Right atrium auricular region (tissue), 2 donors: ENCODE results near the gene CMTM4. TPM values are rescaled to one million over a fixed set of nuclear protein-coding genes. Genes with fewer than 3 reads are reported as not detected.

ENCODE experiments used
- DNase-seq: peaks from one replicate; pipeline ENCODE4 v3.0.0-alpha.2; 2019; ENCODE audit warnings: low spot score
- H3K27ac ChIP-seq, 2 donors: fragments of 200-600 bp; sonication (generic); 1 replicate in 1 of 2; 2 replicates in 1 of 2; pipeline ENCODE4 v1.5.1; 2016 to 2019
- H3K27me3 ChIP-seq, 2 donors: fragments of 200-600 bp; sonication (generic); one replicate each; pipeline versions ENCODE4 v1.5.1 to v1.6.0; 2017 to 2019
- H3K36me3 ChIP-seq: fragments of 200-600 bp; sonication (generic); one replicate; pipeline ENCODE4 v1.5.1; 2016
- H3K4me1 ChIP-seq, 2 donors: fragments of 200-600 bp; sonication (generic); one replicate each; pipeline versions ENCODE4 v1.5.1 to v1.6.0; 2017 to 2019
- H3K4me3 ChIP-seq, 2 donors: fragments of 200-600 bp; sonication (generic); 1 replicate in 1 of 2; 2 replicates in 1 of 2; pipeline ENCODE4 v1.5.1; 2017 to 2019; ENCODE audit warnings: mild to moderate bottlenecking in 1 of 2, moderate library complexity in 1 of 2
- H3K9me3 ChIP-seq, 2 donors: fragments of 200-600 bp; sonication (generic); one replicate each; pipeline ENCODE4 v1.5.1; 2019
- CTCF ChIP-seq, 2 donors: fragments of 200-600 bp; sonication (generic); IDR thresholded peaks; one replicate each; pipeline ENCODE4 v1.5.1; 2019; ENCODE audit warnings: antibody characterized with exemption in 2 of 2
- total RNA-seq, 2 donors: library from RNA; depleted of rRNA; stranded (reverse); fragments of >200 nt; gene quantifications; one replicate each; pipeline ENCODE4 v1.1.0, GENCODE V29; 2016

The CMTM4 gene
- total RNA-seq, 2 donors from 2014 or later: 7.5 to 15.2 TPM

- Histone ChIP-seq H3K9me3 (no peaks in the 10 kb centered on the region), H3K27me3 (no peaks in the 10 kb centered on the region), H3K4me1 (peaks cover 0 to 24% of the 10 kb centered on the region in 2 donors), H3K36me3 (no peaks in the 10 kb centered on the region), H3K27ac (peak overlapping the region in 1 of 2 donors; percentile 41), H3K4me3 (no peak overlapping the region)
- TF ChIP-seq CTCF (IDR thresholded peaks at IDR 0.05): no peak
- no peak for DNase-seq
These were observed 7.1 kb upstream of the CMTM4 start for GRCh38 chr16:66703406-66704215.

- Histone ChIP-seq H3K4me1 (peaks cover 0 to 28% of the 10 kb centered on the region in 2 donors), H3K4me3 (no peak overlapping the region), H3K27ac (no peak overlapping the region), H3K36me3 (no peaks in the 10 kb centered on the region), H3K27me3 (no peaks in the 10 kb centered on the region), H3K9me3 (no peaks in the 10 kb centered on the region)
- DNase-seq: no peak
- no peak for TF ChIP-seq CTCF (IDR thresholded peaks at IDR 0.05)
These were observed 5.0 kb upstream of the CMTM4 start for GRCh38 chr16:66701516-66701915.

- Histone ChIP-seq H3K9me3 (no peaks in the 10 kb centered on the region), H3K4me3 (no peak overlapping the region), H3K36me3 (no peaks in the 10 kb centered on the region), H3K4me1 (peaks cover 0 to 24% of the 10 kb centered on the region in 2 donors), H3K27ac (no peak overlapping the region), H3K27me3 (no peaks in the 10 kb centered on the region)
- no peak for TF ChIP-seq CTCF (IDR thresholded peaks at IDR 0.05)
- no peak for DNase-seq
These were observed 4.5 kb upstream of the CMTM4 start for GRCh38 chr16:66701026-66701425.

GRCh38 chr16:66699898-66700297 lies 3.4 kb upstream of the CMTM4 start:
- Histone ChIP-seq H3K4me1 (peaks cover 0 to 30% of the 10 kb centered on the region in 2 donors), H3K4me3 (no peak overlapping the region), H3K27me3 (no peaks in the 10 kb centered on the region), H3K27ac (no peak overlapping the region), H3K9me3 (no peaks in the 10 kb centered on the region), H3K36me3 (no peaks in the 10 kb centered on the region)
- no peak for DNase-seq
- no peak for TF ChIP-seq CTCF (IDR thresholded peaks at IDR 0.05)

GRCh38 chr16:66698046-66698445 lies 1.5 kb upstream of the CMTM4 start:
- TF ChIP-seq CTCF (IDR thresholded peaks at IDR 0.05): no peak
- Histone ChIP-seq H3K9me3 (no peaks in the 10 kb centered on the region), H3K27ac (no peak overlapping the region), H3K36me3 (no peaks in the 10 kb centered on the region), H3K27me3 (no peaks in the 10 kb centered on the region), H3K4me1 (peaks cover 0 to 22% of the 10 kb centered on the region in 2 donors), H3K4me3 (no peak overlapping the region)
- no peak for DNase-seq
